HFFc6 (cell line): ENCODE measurements around the gene CLEC17A. TPM values are rescaled to one million over a fixed set of nuclear protein-coding genes. Genes with fewer than 3 reads are reported as not detected.
A peak's percentile ranks its signal among the peaks of the same experiment; 100 is the strongest.

ENCODE experiments used
- DNase-seq: peaks from one replicate; pipeline ENCODE4 v3.0.0-alpha.2; 2018
- H3K27ac Mint-ChIP-seq: 2 replicates; pipeline ENCODE4 v1.8.0; 2020; ENCODE audit warnings: mild to moderate bottlenecking, mixed read lengths
- H3K27me3 Mint-ChIP-seq: 2 replicates; pipeline ENCODE4 v1.8.0; 2021; ENCODE audit warnings: mild to moderate bottlenecking, moderate library complexity, mixed read lengths; ENCODE audit not compliant: insufficient read depth
- H3K36me3 Mint-ChIP-seq: 2 replicates; pipeline ENCODE4 v1.8.0; 2021; ENCODE audit warnings: low read depth, mixed read lengths
- H3K4me1 Mint-ChIP-seq: 2 replicates; pipeline ENCODE4 v1.8.0; 2020; ENCODE audit warnings: low read depth, mixed read lengths
- H3K4me3 Mint-ChIP-seq: 2 replicates; pipeline ENCODE4 v1.8.0; 2020; ENCODE audit warnings: mild to moderate bottlenecking, moderate library complexity, mixed read lengths
- H3K9me3 Mint-ChIP-seq: 2 replicates; pipeline ENCODE4 v1.8.0; 2020; ENCODE audit warnings: mild to moderate bottlenecking, mixed read lengths
- total RNA-seq, 6 experiments: library from RNA; stranded (reverse); fragmentation: NEBNext Ultra II Directional; extraction: Animal tissue kit (Norgen Biotek cat#: 25700); gene quantifications; 2 replicates in 1 of 6; 3 replicates in 5 of 6; pipeline ENCODE4 v1.2.3, GENCODE V29; 2021
- TF ChIP-seq, protein P1 (sequence below): fragments of 200-600 bp; sonication (generic); IDR thresholded peaks from 2 replicates; pipeline ENCODE4 v1.5.0; 2021; ENCODE audit warnings: antibody characterized with exemption, mild to moderate bottlenecking

The CLEC17A gene
- total RNA-seq, 6 experiments from 2014 or later = not detected

DNA sequence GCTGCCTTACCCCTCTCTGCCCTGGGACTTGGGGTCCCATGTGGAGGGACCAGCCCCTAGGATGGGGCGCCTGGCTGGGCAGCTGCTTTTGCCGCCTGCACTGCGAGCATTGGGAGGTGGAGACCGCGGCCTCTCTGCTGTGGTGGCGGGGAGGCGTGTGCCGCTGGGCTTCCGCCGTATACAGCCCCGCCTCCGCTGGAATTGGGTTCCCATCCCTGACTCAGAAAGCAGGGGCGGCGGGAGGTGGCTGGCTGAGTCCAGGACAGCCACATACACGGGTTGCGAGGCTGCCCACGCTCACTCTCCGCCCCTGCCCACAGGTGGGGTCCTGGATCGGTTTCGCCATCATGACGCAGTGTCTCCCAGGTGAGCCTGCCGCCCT is 17.6 kb upstream of the CLEC17A start:
- Mint-ChIP-seq H3K9me3 (no peaks in the 10 kb centered on the region), H3K4me3 (no peak overlapping the region), H3K4me1 (no peaks in the 10 kb centered on the region), H3K27ac (no peak overlapping the region), H3K27me3 (no peaks in the 10 kb centered on the region), H3K36me3 (no peaks in the 10 kb centered on the region)
- TF ChIP-seq, protein P1, sequence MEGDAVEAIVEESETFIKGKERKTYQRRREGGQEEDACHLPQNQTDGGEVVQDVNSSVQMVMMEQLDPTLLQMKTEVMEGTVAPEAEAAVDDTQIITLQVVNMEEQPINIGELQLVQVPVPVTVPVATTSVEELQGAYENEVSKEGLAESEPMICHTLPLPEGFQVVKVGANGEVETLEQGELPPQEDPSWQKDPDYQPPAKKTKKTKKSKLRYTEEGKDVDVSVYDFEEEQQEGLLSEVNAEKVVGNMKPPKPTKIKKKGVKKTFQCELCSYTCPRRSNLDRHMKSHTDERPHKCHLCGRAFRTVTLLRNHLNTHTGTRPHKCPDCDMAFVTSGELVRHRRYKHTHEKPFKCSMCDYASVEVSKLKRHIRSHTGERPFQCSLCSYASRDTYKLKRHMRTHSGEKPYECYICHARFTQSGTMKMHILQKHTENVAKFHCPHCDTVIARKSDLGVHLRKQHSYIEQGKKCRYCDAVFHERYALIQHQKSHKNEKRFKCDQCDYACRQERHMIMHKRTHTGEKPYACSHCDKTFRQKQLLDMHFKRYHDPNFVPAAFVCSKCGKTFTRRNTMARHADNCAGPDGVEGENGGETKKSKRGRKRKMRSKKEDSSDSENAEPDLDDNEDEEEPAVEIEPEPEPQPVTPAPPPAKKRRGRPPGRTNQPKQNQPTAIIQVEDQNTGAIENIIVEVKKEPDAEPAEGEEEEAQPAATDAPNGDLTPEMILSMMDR = no peak
- DNase-seq = no peak

- TF ChIP-seq, protein P1 = no peak
- no peak for DNase-seq
- Mint-ChIP-seq H3K4me1 (peaks cover 6% of the 10 kb centered on the region; the same call in 1 of the 2 replicates), H3K36me3 (0 out of 2 replicates have a peak, but pooled peaks cover under 1% of the 10 kb centered on the region), H3K27ac (no peak overlapping the region), H3K9me3 (no peaks in the 10 kb centered on the region), H3K27me3 (no peaks in the 10 kb centered on the region), H3K4me3 (no peak overlapping the region)
These were observed 16.8 kb upstream of the CLEC17A start for GRCh38 chr19:14565765-14566711.

GRCh38 chr19:14566712-14567077 is 16.2 kb upstream of the CLEC17A start:
- H3K9me3 Mint-ChIP-seq = no peaks in the 10 kb centered on the region
- H3K27ac Mint-ChIP-seq = no peak overlapping the region
- H3K4me3 Mint-ChIP-seq = no peak overlapping the region
- H3K27me3 Mint-ChIP-seq = no peaks in the 10 kb centered on the region
- H3K4me1 Mint-ChIP-seq = peaks cover 10% of the 10 kb centered on the region; the same call in 1 of the 2 replicates
- DNase-seq = no peak
- TF ChIP-seq, protein P1 = no peak
- H3K36me3 Mint-ChIP-seq = peaks cover 7% of the 10 kb centered on the region

GRCh38 chr19:14567079-14567478 is 15.8 kb upstream of the CLEC17A start:
- DNase-seq = no peak
- TF ChIP-seq, protein P1 = no peak
- Mint-ChIP-seq H3K36me3 (peaks cover 8% of the 10 kb centered on the region), H3K27ac (no peak overlapping the region), H3K4me3 (no peak overlapping the region), H3K9me3 (no peaks in the 10 kb centered on the region), H3K27me3 (no peaks in the 10 kb centered on the region), H3K4me1 (peaks cover 11% of the 10 kb centered on the region; the same call in 1 of the 2 replicates)

- no peak overlapping the region for H3K27ac Mint-ChIP-seq
- H3K9me3 Mint-ChIP-seq = no peaks in the 10 kb centered on the region
- no peaks in the 10 kb centered on the region for H3K27me3 Mint-ChIP-seq
- no peak for DNase-seq
- H3K4me1 Mint-ChIP-seq = peaks cover 24% of the 10 kb centered on the region
- TF ChIP-seq, protein P1 = no peak
- H3K36me3 Mint-ChIP-seq = peaks cover 8% of the 10 kb centered on the region
- peak overlapping the region; percentile 95 for H3K4me3 Mint-ChIP-seq
These were observed 11.9 kb upstream of the CLEC17A start for GRCh38 chr19:14570864-14571527.
